Rectal smooth muscle tissue (tissue), 1 donor: ENCODE results near the gene MC1R.
A peak's percentile ranks its signal among the peaks of the same experiment; 100 is the strongest.
"Not testable (repeated sequence)": the region's sequence is repeated elsewhere in the genome, so short reads cannot be mapped to it uniquely, and the experiment has no call there.

Experiments
- H3K27ac ChIP-seq: one replicate; pipeline ENCODE4 v1.7.0; 2013; ENCODE audit warnings: low read depth, low read length, inconsistent platforms
- H3K27me3 ChIP-seq: one replicate; pipeline ENCODE4 v1.7.0; 2013; ENCODE audit warnings: low read length; ENCODE audit not compliant: control insufficient read depth, insufficient read depth
- H3K36me3 ChIP-seq: one replicate; pipeline ENCODE4 v1.7.0; 2013; ENCODE audit warnings: low read length; ENCODE audit not compliant: control insufficient read depth, insufficient read depth
- H3K4me1 ChIP-seq: one replicate; pipeline ENCODE4 v1.7.0; 2013; ENCODE audit warnings: low read length; ENCODE audit not compliant: control insufficient read depth, insufficient read depth
- H3K4me3 ChIP-seq: one replicate; pipeline ENCODE4 v1.7.0; 2013; ENCODE audit warnings: low read length
- H3K9ac ChIP-seq: one replicate; pipeline ENCODE4 v1.7.0; 2013; ENCODE audit warnings: low read length

The MC1R gene

GRCh38 chr16:89918453-89919347 is at the start of gene MC1R:
Gene MC1R, plus strand, starts transcription at chr16:89918862. Its CDS starts 397 bp downstream, at chr16:89919259.
- peak within 1 kb of the TSS; percentile 67 for H3K4me3 ChIP-seq
- no peak within 1 kb of the TSS for H3K9ac ChIP-seq
- H3K36me3 ChIP-seq, result no peaks in the 10 kb centered on the region
- peaks cover 9% of the 10 kb centered on the region for H3K27me3 ChIP-seq
- H3K27ac ChIP-seq, result no peak within 1 kb of the TSS
- H3K4me1 ChIP-seq, result peaks cover 23% of the 10 kb centered on the region

DNA sequence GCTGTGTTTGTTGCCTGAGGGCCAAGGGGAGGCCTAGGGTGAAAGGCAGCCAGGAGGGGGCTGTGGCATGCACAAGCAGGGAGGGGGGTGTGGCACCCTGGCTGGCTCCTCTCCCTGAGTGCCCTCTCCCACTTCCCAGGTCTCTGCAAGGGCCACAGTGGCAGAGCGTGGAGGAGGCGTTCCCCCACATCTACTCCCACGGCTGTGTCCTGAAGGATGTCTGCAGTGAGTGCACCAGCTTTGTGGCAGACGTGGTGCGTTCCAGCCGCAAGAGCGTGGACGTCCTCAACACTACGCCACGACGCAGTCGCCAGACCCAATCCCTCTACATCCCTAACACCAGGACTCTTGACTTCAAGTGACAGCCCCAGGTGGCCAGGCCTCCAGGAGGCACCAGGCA is 48.8 kb upstream of the MC1R start:
- H3K36me3 ChIP-seq, result peaks cover 5% of the 10 kb centered on the region
- H3K4me1 ChIP-seq, result peaks cover 6% of the 10 kb centered on the region
- no peak overlapping the region for H3K4me3 ChIP-seq
- no peak overlapping the region for H3K27ac ChIP-seq
- H3K9ac ChIP-seq, result no peak overlapping the region
- H3K27me3 ChIP-seq, result no peaks in the 10 kb centered on the region

- Histone ChIP-seq H3K4me3 (no peak overlapping the region), H3K4me1 (peaks cover 7% of the 10 kb centered on the region), H3K27ac (no peak overlapping the region), H3K36me3 (peaks cover 5% of the 10 kb centered on the region), H3K27me3 (no peaks in the 10 kb centered on the region), H3K9ac (no peak overlapping the region)
Measured at GRCh38 chr16:89870440-89870839, 48.2 kb upstream of the MC1R start.

DNA sequence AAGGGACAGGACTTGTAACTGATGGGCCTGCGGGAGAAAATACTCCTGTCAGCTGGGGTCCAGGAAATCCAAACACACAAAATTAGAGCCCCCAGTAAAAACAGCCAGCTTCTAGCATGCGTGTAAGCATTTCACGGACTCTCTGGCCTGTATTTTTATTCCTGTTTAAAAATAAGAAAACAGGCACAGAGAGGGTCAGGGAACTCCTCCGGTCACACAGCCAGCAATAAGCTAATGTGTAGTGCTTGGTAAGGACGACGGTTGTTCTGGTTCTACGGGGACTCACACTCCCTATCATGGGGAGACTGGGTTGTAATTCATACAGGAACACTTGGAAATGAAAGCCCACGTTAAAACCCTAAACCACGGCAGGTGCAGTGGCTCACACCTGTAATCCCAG is 46.8 kb upstream of the MC1R start:
- H3K36me3 ChIP-seq, result peaks cover 8% of the 10 kb centered on the region
- no peak overlapping the region for H3K4me3 ChIP-seq
- peaks cover 7% of the 10 kb centered on the region for H3K4me1 ChIP-seq
- H3K9ac ChIP-seq, result no peak overlapping the region
- H3K27me3 ChIP-seq, result no peaks in the 10 kb centered on the region
- H3K27ac ChIP-seq, result no peak overlapping the region

DNA sequence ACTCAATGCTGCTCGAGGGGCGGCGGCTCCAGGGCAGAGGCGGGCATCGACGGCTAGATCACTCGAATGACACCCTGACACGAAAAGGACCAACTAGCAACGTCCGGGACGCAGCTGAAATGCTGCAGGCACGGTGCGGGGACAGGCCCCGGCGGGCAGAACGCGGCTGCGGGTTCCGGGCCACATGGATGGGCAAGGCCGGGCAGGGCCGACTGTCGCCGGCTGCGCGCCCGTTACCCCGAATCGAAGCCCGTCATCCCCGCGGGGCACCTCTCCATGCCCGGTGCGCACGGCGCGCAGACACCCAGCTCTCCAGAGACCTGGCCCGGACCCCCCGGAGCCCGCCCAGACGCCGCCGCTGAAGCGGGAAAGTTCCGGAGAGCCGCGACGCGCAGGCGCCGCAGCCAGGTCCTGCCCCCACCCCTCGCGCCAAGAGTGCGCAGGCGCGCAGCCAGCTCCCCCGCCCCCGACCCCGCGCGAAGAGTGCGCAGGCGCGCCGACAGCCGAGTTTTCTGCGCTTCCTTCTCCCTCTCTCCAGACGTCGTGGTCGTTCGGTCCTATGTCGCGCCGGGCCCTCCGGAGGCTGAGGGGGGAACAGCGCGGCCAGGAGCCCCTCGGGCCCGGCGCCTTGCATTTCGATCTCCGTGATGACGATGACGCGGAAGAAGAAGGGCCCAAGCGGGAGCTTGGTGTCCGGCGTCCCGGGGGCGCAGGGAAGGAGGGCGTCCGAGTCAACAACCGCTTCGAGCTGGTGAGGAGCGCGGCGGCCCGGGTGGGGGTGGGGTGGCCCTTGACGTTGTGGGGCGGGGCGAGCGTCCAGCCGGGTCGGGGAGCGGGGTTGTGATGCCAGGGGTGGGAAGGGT is 45.3 kb upstream of the MC1R start, which contains the start of gene TCF25:
TSS of gene TCF25 (plus strand) at position 484 of the 863 bp plus-strand sequence. CDS start at position 560, 76 bp downstream.
- Histone ChIP-seq H3K9ac (peak within 1 kb of the TSS; percentile 91), H3K4me1 (peaks cover 7% of the 10 kb centered on the region), H3K27ac (peak within 1 kb of the TSS; percentile 100), H3K4me3 (peak within 1 kb of the TSS; percentile 85), H3K36me3 (peaks cover 8% of the 10 kb centered on the region), H3K27me3 (no peaks in the 10 kb centered on the region)

DNA sequence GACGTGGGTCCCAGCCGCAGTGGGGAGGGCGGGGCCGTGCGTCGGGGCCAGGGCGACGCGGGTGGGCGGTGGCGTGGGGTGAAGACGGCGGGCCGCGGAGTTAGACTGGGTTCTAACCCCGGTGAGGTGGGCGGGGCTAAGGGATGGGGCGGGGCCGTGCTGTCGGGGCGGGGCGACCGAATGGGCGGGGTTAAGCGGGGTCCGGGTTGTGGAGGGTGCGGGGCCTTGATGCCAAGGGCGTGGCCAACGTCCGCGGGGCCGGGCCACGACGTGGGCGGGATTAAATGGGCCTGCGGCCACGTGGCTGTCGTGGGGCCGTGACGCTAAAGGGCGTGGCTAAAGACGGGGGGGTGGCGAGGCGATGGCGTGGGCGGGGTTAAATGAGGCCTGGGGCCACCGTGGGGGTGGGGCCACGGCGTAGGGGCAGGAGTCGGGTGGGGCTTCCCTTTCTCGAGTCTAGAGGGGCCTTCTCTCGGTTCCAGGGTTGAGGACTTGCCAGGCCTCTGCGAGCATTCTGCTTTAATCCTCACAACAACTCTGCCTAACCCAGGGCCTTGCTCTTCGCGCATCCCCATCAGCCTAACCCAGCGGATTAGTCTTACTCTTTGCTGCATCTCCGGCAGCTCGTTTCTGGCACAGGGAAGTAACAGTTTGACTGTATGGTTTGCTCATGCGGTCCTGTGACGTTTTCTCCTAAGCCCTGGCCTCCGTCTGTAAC is 44.5 kb upstream of the MC1R start:
- peaks cover 7% of the 10 kb centered on the region for H3K4me1 ChIP-seq
- peak overlapping the region; percentile 85 for H3K4me3 ChIP-seq
- H3K9ac ChIP-seq, result no peak overlapping the region
- peak overlapping the region; percentile 100 for H3K27ac ChIP-seq
- H3K36me3 ChIP-seq, result peaks cover 13% of the 10 kb centered on the region
- H3K27me3 ChIP-seq, result no peaks in the 10 kb centered on the region

DNA sequence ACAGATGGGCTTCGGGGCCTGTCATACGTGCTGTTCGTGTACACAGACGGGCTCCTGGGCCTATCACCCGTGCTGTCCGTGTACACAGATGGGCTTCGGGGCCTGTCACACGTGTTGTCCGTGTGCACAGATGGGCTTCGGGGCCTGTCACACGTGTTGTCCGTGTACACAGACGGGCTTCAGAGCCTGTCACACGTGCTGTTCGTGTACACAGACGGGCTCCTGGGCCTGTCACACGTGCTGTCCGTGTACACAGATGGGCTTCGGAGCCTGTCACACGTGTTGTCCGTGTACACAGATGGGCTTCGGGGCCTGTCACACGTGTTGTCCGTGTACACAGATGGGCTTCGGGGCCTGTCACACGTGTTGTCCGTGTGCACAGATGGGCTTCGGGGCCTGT is 39.5 kb upstream of the MC1R start:
- H3K4me3 ChIP-seq, H3K9ac ChIP-seq, H3K27ac ChIP-seq, H3K27me3 ChIP-seq, H3K4me1 ChIP-seq: not testable (repeated sequence)
- peaks cover 33% of the 10 kb centered on the region for H3K36me3 ChIP-seq

DNA sequence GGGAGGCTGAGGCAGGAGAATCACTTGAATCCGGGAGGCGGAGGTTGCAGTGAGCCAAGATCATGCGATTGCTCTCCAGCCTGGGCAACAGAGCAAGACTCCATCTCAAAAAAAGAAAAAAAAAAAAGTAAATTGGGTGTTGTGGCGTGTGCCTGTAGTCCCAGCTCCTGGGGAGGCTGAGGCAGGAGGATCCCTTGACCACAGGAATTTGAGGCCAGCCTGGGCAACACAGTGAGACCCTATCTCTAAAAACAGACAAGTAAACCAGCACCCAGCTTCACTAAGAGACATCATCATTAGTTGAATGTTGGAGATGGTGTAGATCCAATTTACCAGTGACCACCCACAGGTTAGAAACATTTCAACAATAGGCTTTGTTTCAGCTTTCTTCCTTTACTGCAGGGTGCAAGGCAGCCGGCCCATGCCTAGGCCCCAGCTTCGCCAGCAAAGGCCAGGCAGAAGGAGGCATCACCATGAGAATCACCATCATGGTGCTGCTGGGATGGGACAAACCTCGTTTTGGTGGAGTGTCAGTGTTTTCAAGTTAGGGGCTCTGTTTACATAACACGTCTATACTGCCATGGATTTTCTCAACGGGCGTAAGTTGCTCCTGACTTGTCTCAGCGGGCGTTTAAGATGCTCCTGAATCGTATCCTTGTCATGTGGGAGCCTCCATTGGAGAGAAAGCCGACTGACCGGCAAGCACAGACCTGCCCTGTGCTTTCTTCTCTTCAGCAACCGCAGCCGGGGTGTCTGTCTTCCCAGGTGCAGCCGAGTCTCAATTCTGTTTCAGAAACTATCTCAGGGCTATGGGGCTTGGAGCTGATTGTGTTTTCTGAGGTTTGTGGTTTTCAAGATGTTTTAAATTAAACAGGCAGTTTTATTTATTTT is 37.9 kb upstream of the MC1R start:
- Histone ChIP-seq H3K4me3 (no peak overlapping the region), H3K4me1 (no peaks in the 10 kb centered on the region), H3K27me3 (no peaks in the 10 kb centered on the region), H3K9ac (no peak overlapping the region), H3K27ac (no peak overlapping the region), H3K36me3 (peaks cover 42% of the 10 kb centered on the region)

DNA sequence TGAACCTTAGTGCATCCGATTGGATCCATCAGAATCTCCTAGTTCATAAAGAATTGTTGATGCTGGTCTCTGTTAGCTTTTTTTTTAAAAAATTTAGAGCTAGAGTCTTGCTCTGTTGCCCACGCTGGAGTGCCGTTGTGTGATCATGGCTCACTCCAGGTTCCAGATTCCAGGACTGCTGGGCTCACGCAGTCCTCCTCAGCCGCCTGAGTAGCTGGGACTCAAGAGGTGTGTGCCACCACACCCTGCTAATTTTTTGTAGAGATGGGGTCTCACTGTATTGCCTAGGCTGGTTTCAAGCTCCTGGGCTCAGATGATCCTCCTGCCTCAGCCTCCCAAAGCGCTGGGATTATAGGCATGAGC is 37.3 kb upstream of the MC1R start:
- Histone ChIP-seq H3K4me3 (no peak overlapping the region), H3K27ac (no peak overlapping the region), H3K27me3 (no peaks in the 10 kb centered on the region), H3K9ac (no peak overlapping the region), H3K36me3 (peaks cover 39% of the 10 kb centered on the region), H3K4me1 (no peaks in the 10 kb centered on the region)

DNA sequence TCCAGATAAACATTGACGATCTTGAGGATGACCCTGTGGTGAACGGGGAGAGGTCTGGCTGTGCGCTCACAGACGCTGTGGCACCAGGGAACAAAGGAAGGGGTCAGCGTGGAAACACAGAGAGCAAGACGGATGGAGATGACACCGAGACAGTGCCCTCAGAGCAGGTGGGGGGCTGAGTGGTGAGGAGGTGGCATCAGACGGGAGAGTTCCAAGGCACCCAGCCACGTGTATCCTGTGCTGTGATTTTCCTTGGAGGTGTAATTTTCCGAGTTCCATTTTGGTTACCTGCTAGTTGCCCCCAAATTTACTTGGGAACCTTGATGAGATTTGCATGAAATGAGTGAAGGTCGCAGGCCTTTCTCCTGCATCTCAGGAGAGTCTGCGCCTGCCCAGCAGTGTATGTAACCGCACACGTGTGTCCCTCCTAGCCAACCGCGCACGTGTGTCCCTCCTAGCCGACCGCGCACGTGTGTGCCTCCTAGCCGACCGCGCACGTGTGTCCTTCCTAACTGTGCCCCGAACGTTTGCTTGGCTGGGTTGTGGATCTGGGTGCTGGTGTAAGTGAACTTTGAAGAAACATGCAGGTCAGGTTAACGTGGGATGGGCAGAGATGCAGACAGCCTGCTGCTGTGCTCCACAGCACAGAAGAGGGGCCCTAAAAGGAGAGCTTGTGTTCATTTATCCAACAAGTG is 35.2 kb upstream of the MC1R start:
- no peaks in the 10 kb centered on the region for H3K27me3 ChIP-seq
- H3K36me3 ChIP-seq, result peaks cover 49% of the 10 kb centered on the region
- H3K9ac ChIP-seq, result no peak overlapping the region
- no peaks in the 10 kb centered on the region for H3K4me1 ChIP-seq
- no peak overlapping the region for H3K27ac ChIP-seq
- H3K4me3 ChIP-seq, result no peak overlapping the region

DNA sequence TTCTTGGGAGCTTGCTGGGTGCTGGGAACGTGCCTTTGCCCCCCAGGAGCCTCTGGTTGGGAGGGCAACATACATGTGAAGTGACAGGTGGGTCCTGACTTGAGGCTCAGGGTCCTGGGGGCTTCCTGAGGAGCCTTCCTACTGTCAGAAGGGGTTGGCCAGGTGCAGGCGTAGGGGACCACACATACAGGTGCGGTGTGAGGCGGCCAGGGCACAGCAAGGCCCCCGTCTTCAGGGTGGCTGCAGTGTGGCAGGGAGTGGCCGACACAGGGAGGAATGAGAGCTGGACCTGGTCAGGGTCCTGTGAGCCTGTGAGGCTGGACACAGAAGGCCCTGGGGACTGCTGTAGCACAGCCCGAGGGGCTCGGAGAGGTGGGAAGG is 34.6 kb upstream of the MC1R start:
- no peaks in the 10 kb centered on the region for H3K4me1 ChIP-seq
- no peak overlapping the region for H3K4me3 ChIP-seq
- peaks cover 46% of the 10 kb centered on the region for H3K36me3 ChIP-seq
- no peak overlapping the region for H3K27ac ChIP-seq
- H3K27me3 ChIP-seq, result no peaks in the 10 kb centered on the region
- no peak overlapping the region for H3K9ac ChIP-seq
